IPS-18a (cell line): ENCODE results near the gene PPL.

Experiments
- H3K27ac ChIP-seq: one replicate; pipeline ENCODE4 v1.5.1; 2013; ENCODE audit warnings: low read length
- H3K27me3 ChIP-seq: one replicate; pipeline ENCODE4 v1.6.1; 2013; ENCODE audit warnings: mild to moderate bottlenecking, low read length; ENCODE audit not compliant: control insufficient read depth, insufficient read depth
- H3K36me3 ChIP-seq: one replicate; pipeline ENCODE4 v1.6.1; 2013; ENCODE audit warnings: low read depth, low read length; ENCODE audit not compliant: control insufficient read depth
- H3K4me1 ChIP-seq: one replicate; pipeline ENCODE4 v1.6.1; 2013; ENCODE audit warnings: low read depth, low read length; ENCODE audit not compliant: control insufficient read depth
- H3K4me3 ChIP-seq: one replicate; pipeline ENCODE4 v1.5.1; 2013; ENCODE audit warnings: low read length
- H3K9ac ChIP-seq: one replicate; pipeline ENCODE4 v1.6.1; 2013; ENCODE audit warnings: mild to moderate bottlenecking, low read length, moderate library complexity
- H3K9me3 ChIP-seq: one replicate; pipeline ENCODE4 v1.6.1; 2013; ENCODE audit warnings: low read depth, low read length; ENCODE audit not compliant: control insufficient read depth

The PPL gene

GRCh38 chr16:4846503-4846900, 90.4 kb downstream of the PPL start:
- H3K9me3 ChIP-seq: no peaks in the 10 kb centered on the region
- no peak overlapping the region for H3K27ac ChIP-seq
- peak overlapping the region; percentile 81 for H3K4me3 ChIP-seq
- peaks cover 2% of the 10 kb centered on the region for H3K4me1 ChIP-seq
- H3K27me3 ChIP-seq: no peaks in the 10 kb centered on the region
- H3K9ac ChIP-seq: peak overlapping the region; percentile 80
- H3K36me3 ChIP-seq: peaks cover 32% of the 10 kb centered on the region

DNA sequence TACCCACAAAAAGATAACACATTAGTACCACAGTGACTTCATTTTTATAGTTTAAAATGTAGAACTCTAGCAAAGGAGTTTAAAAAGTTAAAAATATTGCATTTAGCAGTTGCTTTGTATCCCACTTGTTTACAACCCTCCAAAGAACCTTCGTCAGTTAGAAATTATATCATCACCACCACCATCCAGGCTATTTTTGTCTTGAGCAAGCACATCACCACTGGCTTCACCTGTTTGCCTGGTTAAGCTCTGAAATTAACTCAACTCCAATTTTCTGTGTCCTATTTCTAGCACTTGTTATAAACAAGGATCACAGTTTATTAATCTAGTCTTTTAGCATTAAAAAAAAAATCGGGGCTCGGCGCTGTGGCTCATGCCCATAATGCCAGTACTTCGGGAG, 96.0 kb downstream of the PPL start:
- no peak overlapping the region for H3K4me3 ChIP-seq
- peaks cover 72% of the 10 kb centered on the region for H3K36me3 ChIP-seq
- H3K4me1 ChIP-seq: peaks cover 2% of the 10 kb centered on the region
- H3K9ac ChIP-seq: no peak overlapping the region
- H3K27me3 ChIP-seq: no peaks in the 10 kb centered on the region
- H3K27ac ChIP-seq: no peak overlapping the region
- H3K9me3 ChIP-seq: no peaks in the 10 kb centered on the region

DNA sequence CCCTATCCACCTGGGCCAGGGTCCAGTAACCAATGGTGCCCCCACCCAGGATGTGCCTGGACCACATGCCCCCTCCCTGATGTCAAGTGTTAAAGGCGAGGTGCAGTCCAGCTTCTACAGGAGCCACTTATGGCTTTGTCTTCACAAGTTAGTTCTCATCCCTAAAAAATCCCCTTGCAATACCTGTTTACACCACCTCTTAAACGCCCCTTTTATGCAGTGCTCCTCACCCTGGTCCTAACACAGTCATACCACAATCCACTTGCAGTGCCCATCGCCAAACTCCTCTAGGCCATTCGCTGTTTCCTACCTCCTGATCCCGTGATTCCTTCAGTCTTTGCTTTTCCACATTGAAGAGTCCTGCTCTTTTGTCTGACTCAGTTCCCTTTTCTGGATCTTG, 97.0 kb downstream of the PPL start:
- H3K36me3 ChIP-seq: peaks cover 69% of the 10 kb centered on the region

GRCh38 chr16:4837733-4838501, 99.0 kb downstream of the PPL start:
- Histone ChIP-seq H3K9me3 (no peaks in the 10 kb centered on the region), H3K4me3 (no peak overlapping the region), H3K27ac (no peak overlapping the region), H3K9ac (no peak overlapping the region), H3K36me3 (peaks cover 67% of the 10 kb centered on the region), H3K27me3 (no peaks in the 10 kb centered on the region), H3K4me1 (no peaks in the 10 kb centered on the region)

More for the DNA sequence above, 97.0 kb downstream of the PPL start:
- H3K4me1 ChIP-seq: no peaks in the 10 kb centered on the region
- no peaks in the 10 kb centered on the region for H3K9me3 ChIP-seq
- no peaks in the 10 kb centered on the region for H3K27me3 ChIP-seq
- H3K4me3 ChIP-seq: no peak overlapping the region
- no peak overlapping the region for H3K9ac ChIP-seq
- no peak overlapping the region for H3K27ac ChIP-seq

- Histone ChIP-seq H3K36me3 (peaks cover 69% of the 10 kb centered on the region), H3K4me1 (no peaks in the 10 kb centered on the region), H3K27me3 (no peaks in the 10 kb centered on the region), H3K27ac (no peak overlapping the region), H3K9me3 (no peaks in the 10 kb centered on the region), H3K4me3 (no peak overlapping the region), H3K9ac (no peak overlapping the region)
Measured at GRCh38 chr16:4836727-4837126, 100.2 kb downstream of the PPL start.

DNA sequence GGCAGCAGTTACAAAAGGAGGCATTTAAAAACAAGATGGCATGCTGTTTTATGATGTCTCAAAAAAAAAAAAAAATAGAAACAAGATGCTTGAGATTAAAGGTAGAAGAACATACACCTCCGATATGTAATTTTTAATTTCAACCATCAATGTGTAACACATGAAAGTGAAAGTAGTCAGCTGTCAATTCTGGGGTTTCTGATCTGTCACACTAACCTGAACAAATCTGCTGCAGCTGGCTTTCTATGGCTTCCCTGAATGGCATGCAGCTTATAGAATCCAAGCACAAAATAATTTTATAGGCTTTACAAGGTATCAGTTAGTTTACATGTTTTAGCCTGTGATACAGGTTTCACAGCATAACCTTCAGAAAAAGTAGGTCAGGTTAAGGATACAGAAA, 103.4 kb downstream of the PPL start:
- no peak overlapping the region for H3K27ac ChIP-seq
- H3K4me1 ChIP-seq: no peaks in the 10 kb centered on the region
- H3K9ac ChIP-seq: no peak overlapping the region
- H3K36me3 ChIP-seq: peaks cover 66% of the 10 kb centered on the region
- H3K4me3 ChIP-seq: no peak overlapping the region
- no peaks in the 10 kb centered on the region for H3K9me3 ChIP-seq
- H3K27me3 ChIP-seq: no peaks in the 10 kb centered on the region

DNA sequence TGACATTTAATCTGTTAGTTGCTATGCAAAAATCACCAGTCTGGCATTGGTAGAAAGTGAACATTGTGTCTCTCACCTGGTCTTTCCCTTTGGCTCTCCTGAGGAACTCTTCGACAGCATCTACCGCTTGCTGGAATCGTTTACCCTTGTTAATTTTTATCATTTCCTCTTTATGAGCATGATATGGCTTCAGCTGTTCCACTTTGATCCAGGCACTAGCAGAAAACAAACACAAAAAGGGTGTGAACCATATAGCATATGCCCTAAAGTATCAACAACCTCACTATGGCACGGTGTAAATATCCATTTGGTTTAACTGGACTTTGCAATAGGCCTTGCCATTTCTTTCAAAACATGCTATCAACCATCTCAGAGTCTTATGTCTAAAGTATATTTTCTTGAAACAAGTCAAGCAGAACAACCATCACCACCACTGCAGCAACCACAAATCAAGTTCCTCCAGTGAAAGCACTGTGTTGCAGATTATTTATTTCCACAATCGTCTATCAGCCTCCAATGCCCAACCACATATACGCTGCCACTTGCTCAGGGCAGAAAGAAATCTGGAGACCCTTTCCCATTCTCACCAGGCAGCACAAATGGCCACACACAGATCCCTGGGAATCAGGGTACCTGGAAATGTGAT, 104.1 kb downstream of the PPL start:
- H3K27ac ChIP-seq: no peak overlapping the region
- no peaks in the 10 kb centered on the region for H3K4me1 ChIP-seq
- H3K36me3 ChIP-seq: peaks cover 70% of the 10 kb centered on the region
- H3K9me3 ChIP-seq: no peaks in the 10 kb centered on the region
- no peaks in the 10 kb centered on the region for H3K27me3 ChIP-seq
- no peak overlapping the region for H3K9ac ChIP-seq
- H3K4me3 ChIP-seq: no peak overlapping the region
